Endothelial cell of umbilical vein (primary cell): ENCODE data around the gene RSPH3. TPM values are rescaled to one million over a fixed set of nuclear protein-coding genes. Genes with fewer than 3 reads are reported as not detected.

Experiments used
- BruUV-seq: library from RNA; stranded (reverse); fragments of 400-500 nt; replicated peaks from 2 replicates; lab custom pipeline; 2021; lab: Mats Ljungman, UMichigan
- CTCF ChIA-PET: fragments of 300-600, 350-600 bp; sonication (Branson Sonifier 250); formaldehyde crosslinking; loops from one replicate; lab custom pipeline; 2021; ENCODE audit warnings: antibody characterized with exemption, inconsistent platforms; lab: Charles Lee
- POLR2A ChIA-PET: fragments of 300-600, 350-600 bp; sonication (Branson Sonifier 250); formaldehyde crosslinking; loops from one replicate; lab custom pipeline; 2021; ENCODE audit warnings: antibody characterized with exemption, inconsistent platforms; lab: Charles Lee
- DNase-seq: peaks from one replicate; pipeline ENCODE4 v3.0.0-alpha.2; 2011; ENCODE audit warnings: low read depth, low spot score
- FAIRE-seq: peaks from 2 replicates; lab custom pipeline; 2011; peaks lifted over from hg19 to GRCh38; lab: Jason Lieb, UNC
- H2AFZ ChIP-seq: 2 replicates; pipeline ENCODE4 v1.6.0; 2012; ENCODE audit warnings: low read depth, low read length, control low read depth, inconsistent platforms
- H3K27ac ChIP-seq: 2 replicates; pipeline ENCODE4 v1.5.1; 2011; ENCODE audit warnings: low read depth, mild to moderate bottlenecking, control low read depth, low read length, moderate library complexity; ENCODE audit not compliant: insufficient read depth
- H3K27me3 ChIP-seq, 2 experiments: 2 replicates each; pipeline versions ENCODE4 v1.6.0 to v1.6.1; 2011; ENCODE audit warnings: low read length in 2 of 2, mixed read lengths in 1 of 2; ENCODE audit not compliant: control insufficient read depth in 2 of 2, insufficient read depth in 2 of 2
- H3K36me3 ChIP-seq, 2 experiments: 2 replicates in 1 of 2; 3 replicates in 1 of 2; pipeline ENCODE4 v1.5.1; 2011; ENCODE audit warnings: low read length in 2 of 2, mild to moderate bottlenecking in 1 of 2, moderate library complexity in 1 of 2; ENCODE audit not compliant: control insufficient read depth in 2 of 2, insufficient read depth in 2 of 2; ENCODE audit errors: extremely low read depth in 1 of 2
- H3K4me1 ChIP-seq: 3 replicates; pipeline ENCODE4 v1.5.1; 2011; ENCODE audit warnings: mild to moderate bottlenecking, low read length; ENCODE audit not compliant: control insufficient read depth, insufficient read depth; ENCODE audit errors: extremely low read depth
- H3K4me2 ChIP-seq: 2 replicates; pipeline ENCODE4 v1.6.1; 2011; ENCODE audit warnings: low read length, control low read depth, mixed read lengths; ENCODE audit not compliant: insufficient read depth
- H3K4me3 ChIP-seq, 3 experiments: fragments of 200-600 bp in 1 of 3; sonication (generic), shearing (Covaris generic) in 1 of 3; replicated peaks in 1 of 3; 2 replicates each; pipeline ENCODE4 v1.5.1; 2011 to 2016; ENCODE audit warnings: control low read depth in 3 of 3, low read length in 3 of 3, mild to moderate bottlenecking in 2 of 3, inconsistent platforms in 1 of 3, low read depth in 1 of 3, moderate library complexity in 1 of 3; ENCODE audit not compliant: insufficient read depth in 1 of 3
- H3K79me2 ChIP-seq: 2 replicates; pipeline ENCODE4 v1.6.0; 2012; ENCODE audit warnings: low read length, inconsistent platforms; ENCODE audit not compliant: control insufficient read depth, insufficient read depth
- H3K9ac ChIP-seq: replicated peaks from 2 replicates; pipeline ENCODE3; 2011; ENCODE audit warnings: low read length, control low read depth; ENCODE audit not compliant: insufficient read depth; ENCODE audit errors: extremely low read depth
- H3K9me1 ChIP-seq: replicated peaks from 3 replicates; pipeline ENCODE4 v1.6.0; 2011; ENCODE audit warnings: mild to moderate bottlenecking, low read length; ENCODE audit not compliant: control insufficient read depth, insufficient read depth; ENCODE audit errors: extremely low read depth
- H3K9me3 ChIP-seq: replicated peaks from 2 replicates; pipeline ENCODE4 v1.5.1; 2012; ENCODE audit warnings: low read length, inconsistent platforms; ENCODE audit not compliant: control insufficient read depth, insufficient read depth
- H4K20me1 ChIP-seq: replicated peaks from 2 replicates; pipeline ENCODE3; 2011; ENCODE audit warnings: mild to moderate bottlenecking, low read length; ENCODE audit not compliant: control insufficient read depth, insufficient read depth; ENCODE audit errors: extremely low read depth
- CTCF ChIP-seq, 2 donors: IDR thresholded peaks; 1 replicate in 1 of 2; 2 replicates in 1 of 2; pipeline ENCODE4 v1.5.1; 2011; ENCODE audit warnings: low read length in 2 of 2, mild to moderate bottlenecking in 2 of 2, moderate library complexity in 2 of 2, control low read depth in 1 of 2, inconsistent platforms in 1 of 2, low read depth in 1 of 2; ENCODE audit not compliant: insufficient read depth in 1 of 2; ENCODE audit errors: extremely low read depth in 1 of 2
- FOS ChIP-seq: IDR thresholded peaks from 2 replicates; pipeline ENCODE4 v1.6.1; 2011; ENCODE audit warnings: mild to moderate bottlenecking, low read length, moderate library complexity, borderline replicate concordance; ENCODE audit not compliant: insufficient read depth
- GATA2 ChIP-seq: IDR thresholded peaks from 2 replicates; pipeline ENCODE4 v1.7.0; 2011; ENCODE audit warnings: low read depth, mild to moderate bottlenecking, moderate library complexity, mixed read lengths, low read length; ENCODE audit not compliant: insufficient read length, insufficient read depth
- JUN ChIP-seq: IDR thresholded peaks from 2 replicates; pipeline ENCODE4 v1.6.1; 2011; ENCODE audit warnings: borderline replicate concordance, low read depth; ENCODE audit not compliant: insufficient read length, insufficient read depth
- MYC ChIP-seq: IDR thresholded peaks from one replicate; pipeline ENCODE4 v1.6.1; 2011; ENCODE audit warnings: mild to moderate bottlenecking, low read depth, low read length
- POLR2AphosphoS5 ChIP-seq: IDR thresholded peaks from 2 replicates; pipeline ENCODE4 v1.6.1; 2012; ENCODE audit warnings: low read depth, mild to moderate bottlenecking, control low read depth, low read length, moderate library complexity; ENCODE audit not compliant: insufficient read depth
- dilution Hi-C: fragments of 300-500 bp; cut with MboI; formaldehyde crosslinking; loops from one replicate; pipeline ENCODE4 v1.15.0; 2019; ENCODE audit warnings: low sequenced_read_pairs; ENCODE audit not compliant: extremely low pct_ligation_motif_present
- intact Hi-C: fragments of 100-400 bp; cut with micrococcal nuclease; formaldehyde crosslinking; loops from one replicate; pipeline ENCODE4 v1.10.0; 2022
- polyA plus RNA-seq, 4 experiments: library from polyadenylated mRNA; depleted of rRNA in 3 of 4; stranded (reverse) in 3 of 4; unstranded in 1 of 4; fragments of >200 nt; gene quantifications; 2 replicates each; pipeline versions ENCODE4 v1.2.1 to v1.2.3, GENCODE V29; 2011 to 2012; ENCODE audit warnings: missing spikeins in 1 of 4
- total RNA-seq: library from RNA; stranded (reverse); gene quantifications from 2 replicates; pipeline ENCODE4 v1.2.3, GENCODE V29; 2021
- TF ChIP-seq, protein P1 (sequence below): IDR thresholded peaks from 2 replicates; pipeline ENCODE4 v1.6.1; 2011; ENCODE audit not compliant: insufficient read depth, insufficient read length

RSPH3 gene
- total and polyA plus RNA-seq, 2 donors (not counting 3 experiments of a cell fraction or from before 2014, with no cell fraction given), result 0.66 to 3.3 TPM

- no peak overlapping the region for H3K27ac ChIP-seq
- no peak overlapping the region for H3K9ac ChIP-seq
- dilution Hi-C loops (no loop called here), intact Hi-C loops (no loop called here)
- no peaks in the 10 kb centered on the region for H3K36me3 ChIP-seq
- H3K27me3 ChIP-seq, result no peaks in the 10 kb centered on the region
- no TSS peak for BruUV-seq
- CTCF ChIA-PET, result no interaction called here
- no peak overlapping the region for H3K4me3 ChIP-seq
- H3K9me1 ChIP-seq, result no peaks in the 10 kb centered on the region
- DNase-seq, result no peak
- H2AFZ ChIP-seq, result no peak overlapping the region
- FAIRE-seq, result no peak
- H3K9me3 ChIP-seq, result no peaks in the 10 kb centered on the region
- no peak overlapping the region for H3K4me2 ChIP-seq
- no peaks in the 10 kb centered on the region for H3K4me1 ChIP-seq
- H3K79me2 ChIP-seq, result no peaks in the 10 kb centered on the region
- H4K20me1 ChIP-seq, result no peaks in the 10 kb centered on the region
- no peak for TF ChIP-seq MYC
- TF ChIP-seq, protein P1, sequence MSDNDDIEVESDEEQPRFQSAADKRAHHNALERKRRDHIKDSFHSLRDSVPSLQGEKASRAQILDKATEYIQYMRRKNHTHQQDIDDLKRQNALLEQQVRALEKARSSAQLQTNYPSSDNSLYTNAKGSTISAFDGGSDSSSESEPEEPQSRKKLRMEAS, result no peak
- TF ChIP-seq GATA2, result no peak
- no peak for TF ChIP-seq JUN
- TF ChIP-seq FOS, result no peak
- POLR2A ChIA-PET, result no interaction called here
Measured at GRCh38 chr6:159023893-159024292, 23.9 kb upstream of the RSPH3 start.

DNA sequence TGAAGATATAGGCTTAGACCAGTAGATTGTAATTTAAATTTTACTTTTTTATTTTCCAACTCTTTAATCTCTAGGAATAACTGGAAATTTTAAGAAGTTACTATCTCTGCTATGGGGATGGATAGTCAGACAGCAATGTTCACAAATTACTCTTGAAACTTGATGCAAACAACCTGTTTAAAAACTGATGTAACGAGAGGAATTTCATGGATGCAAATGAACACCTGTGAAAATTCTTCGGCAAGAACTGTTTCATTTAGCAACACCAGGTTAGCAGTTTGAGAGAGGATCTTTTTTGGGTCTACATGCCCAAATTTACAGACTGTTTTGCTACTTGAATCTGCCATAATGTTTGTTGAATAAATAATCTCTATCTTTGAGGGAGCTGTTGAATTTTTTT is 20.0 kb upstream of the RSPH3 start:
- H3K79me2 ChIP-seq, result no peaks in the 10 kb centered on the region
- intact Hi-C loops (no loop called here), dilution Hi-C loops (no loop called here)
- H3K36me3 ChIP-seq, result no peaks in the 10 kb centered on the region
- no peak overlapping the region for H3K9ac ChIP-seq
- peak; percentile 26 for FAIRE-seq
- BruUV-seq, result no TSS peak
- ChIA-PET POLR2A (no interaction called here), CTCF (interaction anchor here (1.2 kb wide), 1 partner anchor 11 kb away, joined by 5 read pairs; no protein-coding TSS in a partner anchor)
- H3K27me3 ChIP-seq, result no peaks in the 10 kb centered on the region
- no peak overlapping the region for H3K4me2 ChIP-seq
- H4K20me1 ChIP-seq, result no peaks in the 10 kb centered on the region
- TF ChIP-seq CTCF (IDR thresholded peaks at IDR 0.05; ENCODE audit: extremely low read depth in 1 of 2, insufficient read depth in 1 of 2, low read depth in 1 of 2, low read length in 2 of 2) (no peak), POLR2AphosphoS5 (no peak), MYC (no peak), JUN (no peak)
- no peaks in the 10 kb centered on the region for H3K4me1 ChIP-seq
- H2AFZ ChIP-seq, result no peak overlapping the region
- no peak overlapping the region for H3K4me3 ChIP-seq
- no peaks in the 10 kb centered on the region for H3K9me3 ChIP-seq
- no peak overlapping the region for H3K27ac ChIP-seq
- no peak for DNase-seq
- no peaks in the 10 kb centered on the region for H3K9me1 ChIP-seq
